GM19455 (cell line): ENCODE results near the gene SLC24A3.

Source experiments
- ATAC-seq: cut with Tn5 transposase; IDR thresholded peaks from one replicate; pipeline ENCODE4 v1.9.1; 2021; ENCODE audit not compliant: unreplicated experiment

SLC24A3 gene

DNA sequence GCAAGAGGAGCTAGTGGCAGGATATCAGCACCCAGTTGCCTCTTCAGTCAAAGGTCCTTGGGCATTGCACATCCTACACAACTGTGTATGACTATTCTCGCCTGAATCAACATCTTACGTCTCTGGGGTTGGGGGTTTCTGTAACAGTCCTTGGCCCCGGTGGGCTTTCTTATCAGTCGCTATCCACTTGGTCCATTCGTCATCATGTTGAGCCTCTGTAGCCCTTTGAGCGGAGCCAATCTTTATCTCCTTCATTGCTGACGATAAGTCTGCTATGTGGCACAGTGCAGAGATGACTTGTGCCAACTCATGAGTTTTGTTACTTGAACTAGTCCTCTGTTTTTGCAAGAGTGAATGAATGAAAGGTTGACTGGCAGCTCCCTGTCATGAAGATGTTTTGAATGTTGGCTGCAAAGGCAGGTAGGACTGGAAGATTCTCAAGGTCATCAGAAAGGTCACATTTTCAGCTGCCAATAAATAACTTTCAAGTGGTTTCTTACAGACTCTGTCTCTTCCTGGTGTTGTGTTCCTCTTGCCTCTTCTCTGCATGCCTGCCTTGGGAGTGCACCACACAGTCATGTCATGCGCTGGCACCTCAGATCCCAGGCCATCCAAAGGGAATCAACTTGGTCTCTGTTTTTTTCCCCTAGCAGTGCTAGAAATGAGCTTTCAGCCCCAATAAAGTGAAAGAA is 238.9 kb downstream of the SLC24A3 start:
- ATAC-seq: no peak

DNA sequence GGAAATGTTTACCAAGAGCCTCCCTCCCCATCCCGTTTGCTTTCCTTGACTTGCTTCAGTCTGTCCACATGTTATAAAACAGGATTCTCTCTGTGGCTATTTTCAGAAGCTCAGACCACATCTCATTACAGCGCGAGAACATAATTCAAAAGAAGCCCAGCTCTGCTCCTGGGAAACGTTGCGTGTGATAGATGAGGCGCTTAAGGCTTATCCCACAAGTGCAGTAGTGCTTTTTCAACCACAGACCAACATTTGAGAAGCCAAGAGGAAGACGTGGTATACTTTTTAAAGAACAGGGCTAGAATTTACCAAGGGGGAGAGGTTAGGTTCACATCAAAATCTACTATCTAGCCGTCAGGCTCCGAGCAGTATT is 239.5 kb downstream of the SLC24A3 start:
- no peak for ATAC-seq

DNA sequence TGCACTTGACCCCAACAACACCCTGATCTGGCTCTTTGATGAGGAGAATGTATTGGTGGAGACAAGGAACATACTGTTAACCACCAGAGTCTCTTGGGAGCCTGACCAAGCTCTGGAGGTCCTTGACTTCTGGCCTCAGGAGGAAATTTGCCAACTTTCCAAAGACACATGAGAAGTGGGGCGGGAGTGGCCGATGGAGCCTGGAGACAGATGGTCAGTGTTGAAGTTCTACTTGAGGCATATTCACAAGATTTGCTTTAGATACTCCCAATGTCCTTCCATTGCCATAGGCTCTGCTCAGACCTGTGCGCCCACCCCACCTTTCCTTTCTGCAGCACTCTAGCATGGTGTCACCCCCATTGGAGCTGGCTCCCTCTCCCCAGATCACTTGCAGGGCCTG is 241.0 kb downstream of the SLC24A3 start:
- no peak for ATAC-seq

DNA sequence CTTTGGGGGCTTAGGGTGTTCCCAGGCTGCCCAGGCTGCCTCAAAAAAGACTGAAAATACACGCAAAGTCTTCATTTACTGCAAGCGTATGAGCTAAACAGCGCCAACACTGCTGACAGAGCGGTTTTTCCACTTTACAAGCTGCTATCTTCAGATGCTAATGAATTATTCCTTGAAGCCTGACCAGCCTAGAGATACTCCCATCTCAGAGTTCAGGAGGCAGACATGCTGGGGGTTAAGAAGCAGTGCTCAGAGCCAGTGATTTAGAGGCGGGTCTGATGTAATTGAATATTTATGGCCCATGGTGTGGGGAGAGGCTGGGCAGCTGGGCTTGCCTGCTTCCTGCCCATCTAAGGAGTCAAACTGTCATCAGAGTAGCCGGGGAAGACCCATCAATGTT is 241.4 kb downstream of the SLC24A3 start:
- ATAC-seq: no peak

DNA sequence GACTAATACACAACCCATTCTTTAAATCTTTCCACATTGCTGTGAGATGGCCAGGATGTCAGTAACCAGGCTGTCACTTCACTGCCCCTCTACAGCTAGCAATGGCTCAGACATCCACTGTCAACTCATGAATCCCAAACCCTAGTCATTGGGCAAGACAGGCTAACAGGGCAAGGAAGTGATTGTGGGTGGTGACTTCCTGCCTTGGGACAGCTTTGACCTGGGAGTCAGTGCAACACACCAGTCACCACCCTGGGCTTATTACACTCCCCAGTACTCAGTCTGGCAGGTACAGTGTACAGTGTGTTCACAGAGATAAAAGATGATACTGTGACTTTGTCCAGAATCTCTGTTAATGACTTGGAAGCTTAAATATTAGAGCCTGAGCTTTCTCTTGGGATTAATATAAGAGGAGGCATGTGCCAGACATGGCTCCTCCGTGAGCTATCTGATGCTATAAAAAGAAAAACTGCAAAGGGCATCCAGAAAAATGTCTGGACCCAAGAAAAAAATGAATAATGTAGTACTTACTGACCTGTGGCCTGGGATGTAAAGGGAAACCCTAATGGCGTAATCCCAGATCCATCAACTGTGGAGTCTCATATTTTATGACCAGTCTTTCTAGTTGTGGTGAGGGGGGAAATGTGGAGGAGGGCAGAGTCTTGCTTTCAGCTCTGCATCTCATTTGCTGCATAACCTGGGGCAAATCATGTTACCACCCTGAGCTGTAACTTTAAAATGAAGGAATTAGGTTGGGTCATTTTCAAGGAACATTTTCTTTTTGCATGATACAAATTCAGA is 244.4 kb downstream of the SLC24A3 start:
- no peak for ATAC-seq

DNA sequence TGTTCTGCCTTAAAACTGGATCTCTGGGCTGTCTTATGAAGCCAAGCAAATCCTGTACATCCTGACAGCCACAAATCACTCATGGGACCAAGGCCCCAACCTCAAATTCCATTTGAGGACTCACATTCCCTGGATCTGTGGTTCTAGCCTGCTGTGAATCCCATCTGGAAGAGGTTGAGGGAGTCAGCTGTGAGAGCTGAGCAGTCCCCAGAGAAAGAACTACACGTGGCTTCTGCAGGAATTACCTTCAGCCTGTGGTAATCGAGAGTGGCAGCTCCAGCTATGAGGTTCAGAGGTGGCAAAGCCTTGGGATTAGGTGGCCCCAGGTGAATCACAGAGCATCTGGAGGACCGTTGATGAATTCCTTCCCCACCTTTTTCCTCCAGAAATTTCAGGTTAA is 245.2 kb downstream of the SLC24A3 start:
- ATAC-seq: no peak

DNA sequence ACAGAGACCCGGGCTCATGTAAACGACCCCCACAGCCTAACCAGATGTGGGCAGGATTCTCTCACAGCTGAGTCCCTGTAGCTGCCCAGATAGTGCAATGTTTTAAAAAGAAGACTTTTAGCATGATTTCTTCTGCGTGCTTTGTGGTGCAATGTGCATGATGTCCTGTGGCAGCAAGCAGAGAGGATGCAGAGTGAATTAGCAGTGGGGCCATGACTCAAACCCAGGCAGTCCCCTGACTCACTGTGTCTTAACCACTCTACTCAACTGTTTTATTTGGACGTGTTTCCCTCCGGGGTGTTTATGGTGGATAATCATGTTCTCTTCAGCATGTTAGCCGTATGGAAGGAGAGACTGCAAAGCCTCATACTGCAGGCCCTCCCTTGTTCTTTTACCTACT is 247.9 kb downstream of the SLC24A3 start:
- no peak for ATAC-seq

DNA sequence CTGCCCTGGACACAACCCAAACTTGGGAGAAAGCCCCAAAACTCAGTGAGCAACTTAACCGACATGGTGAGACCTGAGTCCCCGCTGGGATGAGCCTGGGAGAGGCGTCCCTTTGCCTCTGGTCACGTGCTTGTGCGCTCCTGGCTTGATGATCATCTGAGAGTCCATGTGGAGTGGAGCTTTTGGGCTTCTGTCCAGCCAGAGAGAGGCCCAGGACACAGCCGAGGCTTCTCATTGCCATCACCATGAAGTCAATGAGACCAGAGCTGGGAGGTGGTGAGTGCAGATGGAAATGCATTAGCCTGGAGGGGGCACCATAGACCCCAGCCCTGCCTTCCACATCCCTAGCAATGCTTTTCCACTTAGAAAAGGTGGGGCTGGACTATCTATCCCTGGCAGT is 250.0 kb downstream of the SLC24A3 start:
- ATAC-seq: no peak

DNA sequence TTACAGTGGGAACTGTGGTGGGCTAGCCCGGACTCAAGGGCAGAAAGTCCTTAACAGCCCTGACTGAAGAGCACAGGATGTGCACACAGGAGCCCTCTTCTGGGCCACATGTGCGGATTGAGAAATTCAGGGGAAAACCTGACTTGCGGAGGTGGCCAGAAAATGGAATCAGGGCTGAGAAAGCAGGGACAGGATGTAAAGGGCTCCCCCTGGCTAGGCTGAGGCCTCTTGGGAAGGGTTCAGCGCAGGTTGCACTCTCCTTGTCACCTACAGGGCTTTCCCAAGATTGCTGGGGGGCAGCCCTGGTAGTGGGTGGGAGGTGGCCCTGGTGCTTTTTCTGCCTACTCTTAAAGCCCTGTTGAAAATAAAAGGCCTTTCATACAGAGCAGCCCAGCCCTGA is 251.2 kb downstream of the SLC24A3 start:
- no peak for ATAC-seq

DNA sequence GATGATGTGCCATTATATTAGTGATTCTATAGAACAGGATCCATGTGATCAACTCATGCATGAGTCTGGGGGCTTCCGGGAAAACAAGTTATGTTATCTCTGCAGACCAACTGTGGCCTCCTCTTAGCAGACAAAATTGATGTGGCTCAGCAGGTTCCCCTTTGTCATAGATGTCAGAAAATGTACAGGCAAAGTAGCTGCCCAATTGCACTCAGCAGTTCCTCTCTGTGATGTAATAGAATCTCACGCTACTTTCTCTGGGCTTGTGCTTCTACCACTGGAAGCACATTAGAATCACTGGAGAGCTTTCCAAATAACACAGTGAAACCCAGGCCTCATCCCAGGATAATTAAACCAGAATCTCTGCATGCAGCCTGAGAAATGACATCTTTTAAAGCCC is 253.1 kb downstream of the SLC24A3 start:
- no peak for ATAC-seq

DNA sequence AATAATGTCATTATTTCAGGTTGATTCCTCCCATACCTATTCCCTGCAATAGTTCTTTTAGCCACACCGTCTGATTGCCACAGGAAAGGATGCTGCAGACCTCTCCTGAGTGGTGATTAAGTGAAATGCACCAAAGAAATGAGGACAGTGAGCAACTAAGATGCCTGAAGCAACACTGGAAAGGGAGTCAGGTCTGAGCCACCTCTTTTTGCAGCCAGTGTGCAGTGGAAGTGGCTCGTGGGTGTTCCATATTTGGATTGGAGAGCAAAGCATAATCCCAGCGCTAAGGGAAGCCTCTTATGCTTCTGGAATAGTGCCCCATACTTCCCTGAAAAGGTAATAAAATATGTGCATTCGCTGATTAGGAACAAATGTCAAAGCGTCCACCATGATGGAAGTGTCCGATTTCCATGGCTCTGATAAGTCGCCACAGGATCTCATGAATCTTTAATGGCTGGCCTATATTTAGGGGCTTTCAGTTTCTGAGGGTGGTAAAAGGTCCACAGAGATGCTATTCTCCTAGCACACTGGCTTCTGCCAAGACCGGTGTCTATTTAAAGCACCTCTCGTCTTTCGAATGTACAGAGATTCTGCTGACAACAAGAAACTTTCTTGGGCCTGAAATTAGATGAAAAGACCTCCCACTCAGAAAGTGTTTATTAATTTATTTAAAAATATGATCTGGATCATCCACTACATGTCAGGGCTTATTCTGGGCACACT is 253.9 kb downstream of the SLC24A3 start:
- no peak for ATAC-seq

DNA sequence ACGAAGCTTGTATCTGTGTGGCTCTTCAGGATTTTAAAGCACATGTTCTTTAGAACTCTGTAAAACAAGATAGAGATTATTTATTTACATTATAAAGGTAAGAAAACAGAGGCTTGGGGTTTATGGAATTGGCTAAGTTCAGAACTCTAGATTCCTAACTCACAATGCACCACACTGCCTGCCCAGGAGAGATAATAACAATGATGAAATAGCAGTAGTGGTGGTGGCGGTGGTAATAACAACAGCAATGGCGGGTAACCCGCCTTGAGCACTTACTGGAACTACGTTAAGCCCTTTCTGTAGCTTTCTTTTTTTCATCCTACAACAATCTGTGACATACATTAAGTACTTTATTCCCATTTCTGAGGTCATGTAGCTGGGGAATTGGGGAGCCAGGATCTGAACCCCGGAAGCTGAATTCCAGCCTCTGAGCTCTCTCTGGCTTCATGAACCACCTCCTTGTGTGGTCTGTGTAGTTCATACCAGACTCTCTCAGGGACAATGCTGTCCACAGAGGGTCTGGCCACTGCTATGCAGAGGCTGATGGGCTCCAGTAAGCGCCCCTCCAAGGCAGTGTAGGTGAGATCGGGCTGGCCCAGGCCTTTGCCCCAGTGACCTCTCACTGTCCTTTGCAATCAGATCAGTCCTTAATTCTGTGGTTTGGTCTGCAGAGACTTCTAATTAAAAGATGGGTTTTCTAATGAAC is 260.9 kb downstream of the SLC24A3 start:
- no peak for ATAC-seq

DNA sequence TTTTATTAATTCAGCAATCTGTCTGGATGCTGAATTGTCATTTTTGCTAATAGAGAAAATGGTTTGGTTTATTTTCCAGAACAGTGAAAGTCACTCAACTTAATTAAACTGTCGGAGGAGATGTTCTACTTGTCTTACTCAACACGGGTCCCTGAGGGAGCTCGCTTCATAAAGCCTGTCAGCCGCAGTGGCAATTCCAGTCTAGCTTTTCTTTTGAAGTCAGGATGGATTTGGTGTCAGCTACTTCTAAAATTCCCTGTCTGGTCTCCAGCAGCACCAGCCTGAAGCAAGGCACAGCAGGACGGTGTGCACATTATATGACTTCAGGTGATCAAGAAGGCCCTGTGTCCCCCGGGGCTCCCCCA is 261.5 kb downstream of the SLC24A3 start:
- no peak for ATAC-seq

DNA sequence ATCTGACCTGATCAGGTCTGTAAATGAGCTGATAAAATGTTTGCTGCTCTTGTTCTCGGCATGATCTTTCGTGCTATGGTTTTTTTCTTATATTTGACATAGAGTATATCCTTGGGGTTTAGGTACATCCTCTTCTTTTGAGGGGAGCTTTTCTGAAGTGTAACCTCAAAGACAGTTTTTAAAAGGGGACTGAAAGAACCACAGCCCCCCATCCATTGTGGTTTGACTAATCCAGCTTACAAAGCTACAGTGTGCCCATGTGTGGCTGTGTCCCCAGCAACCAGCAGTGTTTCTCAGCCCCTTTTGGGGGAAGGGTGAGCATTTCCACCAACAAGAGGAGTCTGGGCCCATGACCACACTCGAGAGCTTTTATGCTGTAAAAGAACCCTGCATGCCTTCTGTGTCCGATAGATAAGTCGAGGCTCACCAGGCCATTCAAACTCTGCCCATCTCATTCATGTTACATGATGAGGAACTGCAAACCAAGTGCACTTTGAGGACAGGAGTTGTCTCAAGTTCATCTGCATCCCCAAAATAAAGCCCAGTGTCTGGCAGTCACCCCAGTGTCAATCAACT is 266.0 kb downstream of the SLC24A3 start:
- ATAC-seq: no peak

DNA sequence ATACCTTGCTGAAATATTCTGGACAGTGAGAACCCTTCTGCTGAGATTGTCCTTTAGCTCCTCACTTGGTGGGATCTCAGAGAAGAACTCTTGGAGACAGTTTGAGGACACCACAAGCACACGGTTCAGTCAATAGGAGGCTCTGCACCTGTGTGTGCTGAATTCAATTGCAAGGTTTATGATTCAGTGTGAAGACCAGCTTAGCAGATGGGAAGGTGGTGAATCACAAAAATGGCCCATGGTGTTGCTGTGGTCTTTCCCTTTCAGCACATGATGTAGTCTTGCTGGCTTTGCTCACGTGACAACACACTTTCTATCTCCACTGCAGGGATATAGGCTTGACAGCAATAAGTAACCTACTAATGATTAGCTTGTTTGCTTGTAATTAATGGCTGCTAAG is 270.3 kb downstream of the SLC24A3 start:
- no peak for ATAC-seq

DNA sequence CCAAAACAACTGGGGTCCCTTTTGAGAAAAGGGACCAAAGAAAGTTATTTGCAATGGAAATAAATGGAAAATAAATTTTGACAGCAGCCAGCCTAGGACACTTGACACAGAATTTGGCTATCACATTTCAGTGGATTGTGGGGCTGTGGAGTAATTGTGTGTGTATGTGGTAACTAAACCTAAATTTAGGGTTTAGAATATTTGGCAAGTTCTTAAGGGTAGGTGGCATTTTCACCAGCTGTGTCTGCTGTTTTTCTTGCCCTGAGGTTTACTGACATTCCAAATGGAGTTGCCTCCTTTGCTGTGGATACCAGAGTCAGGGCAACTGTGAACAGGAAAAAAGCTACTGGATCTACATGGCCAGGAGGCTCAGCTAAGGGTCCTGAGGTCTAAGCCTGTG is 270.9 kb downstream of the SLC24A3 start:
- no peak for ATAC-seq

DNA sequence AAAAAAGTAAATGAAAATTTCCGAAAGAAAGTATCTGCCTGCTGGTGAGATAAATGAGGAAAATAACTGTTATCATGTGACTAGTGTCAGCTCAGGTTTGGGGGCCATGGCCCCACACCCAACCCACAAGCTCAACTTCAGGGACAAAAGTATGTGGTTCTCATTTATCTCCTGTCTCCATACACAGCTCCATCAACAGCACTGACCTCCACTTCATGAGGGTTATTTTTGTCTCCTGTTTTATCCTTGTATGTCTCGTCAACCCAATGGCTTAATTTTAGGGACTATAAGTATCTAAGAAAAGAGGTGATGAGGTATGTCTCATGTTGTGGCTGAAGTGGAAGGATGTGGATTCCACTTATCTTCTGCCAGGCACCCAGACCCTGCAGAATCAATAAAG is 274.0 kb downstream of the SLC24A3 start:
- no peak for ATAC-seq

DNA sequence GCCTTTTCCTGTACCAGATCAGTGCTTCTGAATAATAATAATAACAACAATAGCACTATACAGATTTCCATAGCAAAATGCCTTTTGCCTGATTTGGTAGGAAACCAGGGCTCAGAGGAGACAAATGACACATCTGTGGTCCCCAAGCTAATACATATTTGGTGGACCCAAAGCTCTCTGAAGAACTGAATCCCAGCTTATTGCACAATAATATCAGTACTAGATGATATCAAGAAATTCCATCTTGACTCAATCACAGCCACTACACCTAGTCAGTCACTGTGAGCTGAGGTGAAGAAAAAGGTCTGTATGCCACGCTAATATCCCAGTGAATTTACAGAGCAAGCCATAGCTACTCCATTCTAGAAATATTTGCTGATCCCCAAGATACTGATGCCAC is 275.0 kb downstream of the SLC24A3 start:
- no peak for ATAC-seq

DNA sequence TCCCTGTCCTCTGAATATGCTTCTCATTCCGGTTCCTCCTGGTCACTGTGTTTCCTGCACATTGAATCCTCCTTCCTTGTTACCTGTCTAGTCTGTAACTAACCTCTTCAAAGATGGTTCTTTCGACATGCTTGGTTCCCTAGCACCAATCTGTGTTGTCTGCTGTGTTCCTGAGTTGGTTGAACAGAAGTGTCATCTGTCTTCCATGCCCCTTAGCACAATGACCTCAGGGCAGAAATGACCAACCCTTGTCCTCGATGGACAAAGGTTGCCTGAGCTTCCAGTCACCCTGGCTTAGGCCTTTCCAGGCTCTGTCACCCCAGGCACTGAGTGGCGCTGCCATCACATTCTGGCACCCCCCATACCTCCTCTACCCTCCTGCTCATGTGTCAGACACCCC is 278.8 kb downstream of the SLC24A3 start:
- ATAC-seq: no peak

DNA sequence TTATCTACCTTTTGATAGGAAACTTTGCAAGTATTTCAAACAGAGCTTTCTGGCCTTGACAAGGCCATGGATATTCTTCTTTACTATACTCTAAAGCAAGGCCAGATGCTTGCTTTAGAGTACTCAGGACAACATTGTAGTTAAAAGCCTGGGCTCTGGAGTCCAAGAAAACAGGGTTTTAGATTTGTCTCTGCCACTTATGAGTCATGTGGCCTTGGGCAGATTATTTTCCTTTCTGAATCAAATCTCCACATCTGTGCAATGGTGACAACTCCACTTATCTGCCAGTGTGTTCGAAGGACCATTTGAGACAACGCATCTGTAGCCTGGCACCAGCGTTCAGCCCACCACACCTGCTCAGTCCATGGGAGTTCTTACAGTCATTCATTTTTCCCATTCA is 279.7 kb downstream of the SLC24A3 start:
- ATAC-seq: no peak

DNA sequence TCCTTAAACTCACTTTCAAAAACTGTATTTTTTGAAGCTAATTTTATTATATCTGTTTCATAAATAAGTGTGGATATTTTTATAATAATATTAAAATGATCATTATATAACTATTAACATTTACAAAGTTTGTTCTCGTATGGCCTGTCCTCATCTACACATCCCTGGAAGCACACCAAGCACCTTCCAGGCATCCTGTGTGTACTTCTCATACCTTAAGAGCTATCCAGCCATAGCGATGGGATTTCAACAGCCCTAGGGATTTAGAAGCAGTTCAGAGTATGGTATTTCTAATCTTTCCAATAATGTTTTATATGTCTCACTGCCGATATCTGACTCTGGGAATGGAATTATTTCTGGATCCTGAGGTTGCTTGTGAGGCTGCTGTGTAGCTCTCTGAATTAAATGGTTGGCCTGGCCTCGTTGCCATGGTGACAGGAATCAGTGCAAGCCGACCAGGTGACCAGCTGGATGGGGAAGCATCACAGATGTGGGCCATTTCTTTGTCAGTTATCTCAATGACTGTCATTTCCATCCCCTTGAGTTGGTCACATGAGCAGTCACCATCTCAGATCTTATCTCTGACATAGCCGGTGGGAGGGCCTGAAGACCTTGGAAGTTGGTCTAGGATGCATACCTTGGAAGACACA is 280.4 kb downstream of the SLC24A3 start:
- no peak for ATAC-seq
